Breast epithelium (tissue), 4 donors: ENCODE results near the gene LGR4. TPM values are rescaled to one million over a fixed set of nuclear protein-coding genes. Genes with fewer than 3 reads are reported as not detected.

Experiments used
- DNase-seq, 2 donors: peaks; one replicate each; pipeline ENCODE4 v3.0.0-alpha.2; 2019; ENCODE audit warnings: low spot score in 2 of 2
- H3K27ac ChIP-seq, 2 donors: fragments of 200-600 bp; sonication (generic) in 1 of 2; one replicate each; pipeline ENCODE4 v1.5.1; 2016 to 2019; ENCODE audit warnings: mild to moderate bottlenecking in 1 of 2
- H3K27me3 ChIP-seq, 2 donors: fragments of 200-600 bp; sonication (generic) in 1 of 2; one replicate each; pipeline versions ENCODE4 v1.5.1 to v1.6.0; 2017 to 2019; ENCODE audit warnings: control low read depth in 1 of 2, mild to moderate bottlenecking in 1 of 2
- H3K36me3 ChIP-seq: fragments of 200-600 bp; one replicate; pipeline ENCODE4 v1.5.1; 2019
- H3K4me1 ChIP-seq, 2 donors: fragments of 200-600 bp; sonication (generic); one replicate each; pipeline ENCODE4 v1.5.1; 2016 to 2019; ENCODE audit warnings: control low read depth in 1 of 2
- H3K4me3 ChIP-seq, 3 donors: fragments of 200-600 bp; sonication (generic); 1 replicate in 2 of 3; 2 replicates in 1 of 3; pipeline ENCODE4 v1.5.1; 2016 to 2019; ENCODE audit warnings: mild to moderate bottlenecking in 3 of 3, moderate library complexity in 2 of 3
- H3K9me3 ChIP-seq, 2 donors: fragments of 200-600 bp; sonication (generic) in 1 of 2; one replicate each; pipeline ENCODE4 v1.5.1; 2016 to 2019; ENCODE audit warnings: control low read depth in 1 of 2
- POLR2A ChIP-seq: fragments of 450-650 bp; IDR thresholded peaks from one replicate; pipeline ENCODE4 v1.6.1; 2016; ENCODE audit warnings: antibody characterized with exemption, mild to moderate bottlenecking, moderate library complexity
- POLR2AphosphoS5 ChIP-seq, 3 donors: sonication (generic); formaldehyde crosslinking; IDR thresholded peaks; one replicate each; pipeline ENCODE4 v1.6.1; 2017; ENCODE audit warnings: antibody characterized with exemption in 3 of 3
- intact Hi-C: fragments of 100-400 bp; cut with DNase I; formaldehyde crosslinking; loops from one replicate; pipeline ENCODE4 v1.15.1; 2023; ENCODE audit warnings: low total_unique reads
- total RNA-seq, 3 donors: library from RNA; depleted of rRNA; stranded (reverse); fragments of >200 nt; gene quantifications; one replicate each; pipeline ENCODE4 v1.1.0, GENCODE V29; 2016
- TF ChIP-seq, protein P1 (sequence below), 3 donors: fragments of 450-650 bp; IDR thresholded peaks; one replicate each; pipeline ENCODE4 v1.5.1; 2016 to 2017; ENCODE audit warnings: antibody characterized with exemption in 3 of 3, mild to moderate bottlenecking in 3 of 3, moderate library complexity in 3 of 3

The LGR4 gene
- total RNA-seq, 3 donors from 2014 or later: 28.5 to 93.7 (median 34.2) TPM

DNA sequence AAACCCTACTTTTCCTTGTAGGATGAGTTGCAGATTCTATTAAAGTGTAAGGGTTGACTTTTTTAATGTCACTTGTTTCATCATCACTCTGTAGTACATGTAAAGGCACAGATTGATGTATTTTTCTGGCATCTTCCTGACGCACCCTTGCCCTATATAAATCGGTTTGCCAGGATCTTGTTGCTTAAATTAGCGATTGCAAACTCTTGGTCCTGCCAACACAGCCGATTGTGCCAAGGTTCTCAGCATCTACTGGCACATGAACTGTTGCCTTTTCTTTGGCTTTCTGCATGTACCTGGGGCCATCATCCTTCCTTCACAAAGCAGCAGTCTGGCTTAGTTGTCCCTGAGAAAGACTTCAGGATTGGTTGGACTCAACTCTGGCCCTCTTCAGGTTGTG is 41.5 kb upstream of the LGR4 start:
- no peak overlapping the region for H3K27ac ChIP-seq
- DNase-seq: no peak
- no peaks in the 10 kb centered on the region for H3K9me3 ChIP-seq
- no peaks in the 10 kb centered on the region for H3K27me3 ChIP-seq
- H3K4me3 ChIP-seq: no peak overlapping the region
- H3K4me1 ChIP-seq: no peaks in the 10 kb centered on the region
- TF ChIP-seq POLR2A (no peak), POLR2AphosphoS5 (IDR thresholded peaks at IDR 0.05) (no peak)
- TF ChIP-seq, protein P1, sequence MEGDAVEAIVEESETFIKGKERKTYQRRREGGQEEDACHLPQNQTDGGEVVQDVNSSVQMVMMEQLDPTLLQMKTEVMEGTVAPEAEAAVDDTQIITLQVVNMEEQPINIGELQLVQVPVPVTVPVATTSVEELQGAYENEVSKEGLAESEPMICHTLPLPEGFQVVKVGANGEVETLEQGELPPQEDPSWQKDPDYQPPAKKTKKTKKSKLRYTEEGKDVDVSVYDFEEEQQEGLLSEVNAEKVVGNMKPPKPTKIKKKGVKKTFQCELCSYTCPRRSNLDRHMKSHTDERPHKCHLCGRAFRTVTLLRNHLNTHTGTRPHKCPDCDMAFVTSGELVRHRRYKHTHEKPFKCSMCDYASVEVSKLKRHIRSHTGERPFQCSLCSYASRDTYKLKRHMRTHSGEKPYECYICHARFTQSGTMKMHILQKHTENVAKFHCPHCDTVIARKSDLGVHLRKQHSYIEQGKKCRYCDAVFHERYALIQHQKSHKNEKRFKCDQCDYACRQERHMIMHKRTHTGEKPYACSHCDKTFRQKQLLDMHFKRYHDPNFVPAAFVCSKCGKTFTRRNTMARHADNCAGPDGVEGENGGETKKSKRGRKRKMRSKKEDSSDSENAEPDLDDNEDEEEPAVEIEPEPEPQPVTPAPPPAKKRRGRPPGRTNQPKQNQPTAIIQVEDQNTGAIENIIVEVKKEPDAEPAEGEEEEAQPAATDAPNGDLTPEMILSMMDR (IDR thresholded peaks at IDR 0.05): no peak
- intact Hi-C loops: no loop called here
- no peaks in the 10 kb centered on the region for H3K36me3 ChIP-seq

DNA sequence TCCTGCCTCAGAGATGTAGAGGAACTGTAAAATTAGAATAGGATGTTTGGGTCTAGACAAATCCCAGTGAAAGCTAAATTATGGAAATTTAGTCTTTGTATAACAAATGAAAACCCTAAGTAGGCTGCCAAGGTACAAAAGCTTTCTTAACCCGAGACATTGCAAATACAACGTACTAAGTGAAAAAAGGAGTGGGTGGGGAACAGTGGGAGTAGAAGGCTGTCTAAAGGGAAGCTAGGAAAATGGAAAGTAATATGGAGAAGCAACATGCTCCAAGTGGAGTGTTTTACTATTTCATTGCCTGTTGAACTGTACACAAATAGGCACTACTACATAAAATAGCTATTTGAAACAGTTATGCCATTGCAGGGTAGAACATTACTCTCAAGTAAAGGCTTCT is 40.8 kb upstream of the LGR4 start:
- H3K27me3 ChIP-seq: no peaks in the 10 kb centered on the region
- intact Hi-C loops: no loop called here
- no peak for TF ChIP-seq POLR2A
- TF ChIP-seq, protein P1 (IDR thresholded peaks at IDR 0.05): no peak
- no peak for TF ChIP-seq POLR2AphosphoS5 (IDR thresholded peaks at IDR 0.05)
- no peak for DNase-seq
- no peak overlapping the region for H3K27ac ChIP-seq
- no peaks in the 10 kb centered on the region for H3K36me3 ChIP-seq
- H3K9me3 ChIP-seq: no peaks in the 10 kb centered on the region
- no peaks in the 10 kb centered on the region for H3K4me1 ChIP-seq
- H3K4me3 ChIP-seq: no peak overlapping the region

DNA sequence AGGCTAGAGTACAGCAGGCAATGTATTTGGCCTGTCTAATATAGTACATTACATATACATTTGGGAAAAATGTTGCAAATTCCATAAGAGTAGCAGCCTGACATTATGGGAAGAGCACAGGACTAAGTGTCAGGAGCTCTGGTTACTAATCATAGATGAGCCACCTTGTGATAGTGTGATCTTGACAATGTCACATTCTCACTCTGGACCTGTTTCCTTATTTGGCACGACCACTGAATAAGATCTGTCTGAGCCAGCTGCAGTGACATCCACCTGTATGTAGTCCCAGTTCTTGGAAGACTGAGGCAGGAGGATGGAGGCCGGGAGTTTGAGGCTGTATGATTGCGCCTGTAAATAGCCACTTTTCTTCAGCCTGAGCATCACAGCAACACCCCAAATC is 39.6 kb upstream of the LGR4 start:
- Histone ChIP-seq H3K36me3 (no peaks in the 10 kb centered on the region), H3K27ac (no peak overlapping the region), H3K4me1 (no peaks in the 10 kb centered on the region), H3K9me3 (no peaks in the 10 kb centered on the region), H3K27me3 (no peaks in the 10 kb centered on the region), H3K4me3 (no peak overlapping the region)
- TF ChIP-seq POLR2A (no peak), POLR2AphosphoS5 (IDR thresholded peaks at IDR 0.05) (no peak)
- TF ChIP-seq, protein P1 (IDR thresholded peaks at IDR 0.05): no peak
- DNase-seq: no peak
- intact Hi-C loops: no loop called here

DNA sequence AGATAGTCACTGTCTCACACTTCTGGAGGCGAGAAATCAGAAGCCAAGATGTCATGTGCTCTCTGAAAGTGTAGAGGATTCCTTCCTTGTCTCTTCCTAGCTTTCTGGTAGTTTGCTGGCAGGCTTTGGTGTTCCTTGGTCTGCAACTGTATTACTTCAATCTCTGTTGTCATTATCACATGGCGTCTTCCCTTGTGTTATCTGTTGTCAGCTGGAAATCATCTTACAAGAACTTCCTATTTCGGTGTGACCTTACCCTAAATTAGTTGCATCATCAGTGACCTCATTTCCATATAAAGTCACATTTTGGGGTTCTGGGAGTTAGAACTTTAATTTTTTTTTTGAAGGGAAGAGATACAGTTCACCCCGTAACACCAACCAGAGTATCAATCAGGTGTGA is 37.3 kb upstream of the LGR4 start:
- H3K4me3 ChIP-seq: no peak overlapping the region
- H3K4me1 ChIP-seq: no peaks in the 10 kb centered on the region
- no peak for DNase-seq
- no peaks in the 10 kb centered on the region for H3K36me3 ChIP-seq
- H3K27me3 ChIP-seq: no peaks in the 10 kb centered on the region
- no peak overlapping the region for H3K27ac ChIP-seq
- TF ChIP-seq POLR2A: no peak
- TF ChIP-seq, protein P1 (IDR thresholded peaks at IDR 0.05): no peak
- TF ChIP-seq POLR2AphosphoS5 (IDR thresholded peaks at IDR 0.05): no peak
- intact Hi-C loops: no loop called here
- no peaks in the 10 kb centered on the region for H3K9me3 ChIP-seq

DNA sequence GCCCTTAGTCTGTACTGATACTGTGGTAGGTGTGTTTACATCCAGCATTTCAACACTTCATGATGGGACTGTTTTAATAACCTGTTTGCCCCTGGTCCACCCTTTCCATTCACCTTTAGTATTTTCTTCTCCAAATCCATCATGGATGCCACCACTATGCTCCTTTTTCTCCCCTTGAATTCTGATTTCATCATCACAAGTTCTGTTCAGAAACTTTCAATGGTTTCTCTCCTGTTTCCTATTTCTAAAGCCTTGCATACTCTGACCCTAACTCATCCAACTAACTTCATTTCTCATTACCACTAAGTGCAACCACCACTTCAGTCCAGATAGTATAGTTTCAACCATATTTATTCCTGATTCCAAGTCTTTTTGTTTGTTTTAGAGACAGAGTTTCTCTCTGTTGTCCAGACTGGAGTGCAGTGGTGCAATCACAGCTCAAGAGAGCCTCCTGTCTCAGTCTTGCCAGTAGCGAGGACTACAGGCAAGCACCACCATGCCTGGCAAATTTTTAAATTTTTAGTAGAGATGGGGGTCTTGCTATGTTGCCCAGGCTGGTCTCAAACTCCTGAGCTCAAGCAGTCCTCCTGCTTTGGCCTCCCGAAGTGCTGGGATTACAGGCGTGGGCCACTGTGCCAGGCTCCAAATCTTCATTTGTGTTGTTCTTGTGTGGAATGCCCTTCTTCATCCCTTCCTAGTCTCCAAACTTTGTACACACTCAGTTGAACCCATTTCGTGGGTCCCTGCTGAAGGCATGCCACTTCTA is 35.1 kb upstream of the LGR4 start:
- Histone ChIP-seq H3K4me3 (peak overlapping the region; percentile 85 to 92 (median 89)), H3K27ac (no peak overlapping the region)

More for the DNA sequence above, 35.1 kb upstream of the LGR4 start:
- H3K36me3 ChIP-seq: no peaks in the 10 kb centered on the region
- intact Hi-C loops: no loop called here
- no peak for TF ChIP-seq POLR2AphosphoS5 (IDR thresholded peaks at IDR 0.05)
- TF ChIP-seq POLR2A: no peak
- TF ChIP-seq, protein P1 (IDR thresholded peaks at IDR 0.05): no peak
- DNase-seq: no peak
- no peaks in the 10 kb centered on the region for H3K4me1 ChIP-seq
- no peaks in the 10 kb centered on the region for H3K27me3 ChIP-seq
- H3K9me3 ChIP-seq: no peaks in the 10 kb centered on the region
